Upper lobe of left lung (tissue), 6 donors: ENCODE measurements around the gene APOC3. TPM values are rescaled to one million over a fixed set of nuclear protein-coding genes. Genes with fewer than 3 reads are reported as not detected.

Experiments used
- ATAC-seq, 2 donors: fragments of 200-7000 bp; cut with Tn5 transposase; one replicate each; pipeline ENCODE4 v1.9.1; 2022; ENCODE audit warnings: mild to moderate bottlenecking in 2 of 2, moderate library complexity in 2 of 2; ENCODE audit not compliant: low FRiP score in 2 of 2
- DNase-seq, 2 donors: peaks; one replicate each; pipeline ENCODE4 v3.0.0-alpha.2; 2019 to 2020
- H3K27ac ChIP-seq, 4 donors: fragments of 200-600 bp; sonication (generic); one replicate each; pipeline ENCODE4 v1.5.1; 2016 to 2019
- H3K27me3 ChIP-seq, 4 donors: fragments of 200-600 bp; sonication (generic); one replicate each; pipeline ENCODE4 v1.5.1; 2017 to 2019
- H3K36me3 ChIP-seq, 4 donors: fragments of 200-600 bp; sonication (generic); one replicate each; pipeline ENCODE4 v1.5.1; 2016 to 2019
- H3K4me1 ChIP-seq, 4 donors: fragments of 200-600 bp; sonication (generic); one replicate each; pipeline ENCODE4 v1.5.1; 2018 to 2019
- H3K4me3 ChIP-seq, 4 donors: fragments of 200-600 bp; sonication (generic); one replicate each; pipeline ENCODE4 v1.5.1; 2017 to 2019; ENCODE audit warnings: mild to moderate bottlenecking in 2 of 4, moderate library complexity in 1 of 4
- H3K9me3 ChIP-seq, 4 donors: fragments of 200-600 bp; sonication (generic); one replicate each; pipeline ENCODE4 v1.5.1; 2018 to 2019
- EP300 ChIP-seq, 4 donors: sonication (generic); formaldehyde crosslinking; IDR thresholded peaks; one replicate each; pipeline ENCODE4 v1.5.1; 2017; ENCODE audit warnings: antibody characterized with exemption in 4 of 4, control low read depth in 2 of 4
- POLR2A ChIP-seq, 4 donors: fragments of 450-650 bp; IDR thresholded peaks; one replicate each; pipeline ENCODE4 v1.5.1; 2016 to 2017; ENCODE audit warnings: antibody characterized with exemption in 4 of 4, mild to moderate bottlenecking in 2 of 4
- POLR2AphosphoS5 ChIP-seq, 2 donors: sonication (generic); formaldehyde crosslinking; IDR thresholded peaks; one replicate each; pipeline ENCODE4 v1.5.1; 2017; ENCODE audit warnings: antibody characterized with exemption in 2 of 2
- WGBS, 2 donors: methylation state at CpG; one replicate each; pipeline ENCODE4 v1.1.5; 2017 to 2018; 5-methylcytosine and 5-hydroxymethylcytosine counted together
- total RNA-seq, 6 donors: library from RNA; depleted of rRNA in 4 of 6; stranded (reverse); fragments of >200 nt in 4 of 6; gene quantifications; one replicate each; pipeline versions ENCODE4 v1.1.0 to v1.2.1, GENCODE V29; 2016 to 2021
- TF ChIP-seq, protein P1 (sequence below), 6 experiments: fragments of 450-650 bp in 4 of 6; fragments of 200-600 bp in 2 of 6; sonication (generic) in 2 of 6; IDR thresholded peaks; one replicate each; pipeline ENCODE4 v1.5.1; 2016 to 2019; ENCODE audit warnings: antibody characterized with exemption in 6 of 6
- donor health status: DM: no; HTN: no; CAD: no; lungs with moderate emphysema.
- donor health status: DM: no; HTN: yes; CAD: no; lungs with severe emphysema.

The APOC3 gene
- total RNA-seq, 6 donors from 2014 or later = 3.7 to 4.4 TPM; not detected in 4

DNA sequence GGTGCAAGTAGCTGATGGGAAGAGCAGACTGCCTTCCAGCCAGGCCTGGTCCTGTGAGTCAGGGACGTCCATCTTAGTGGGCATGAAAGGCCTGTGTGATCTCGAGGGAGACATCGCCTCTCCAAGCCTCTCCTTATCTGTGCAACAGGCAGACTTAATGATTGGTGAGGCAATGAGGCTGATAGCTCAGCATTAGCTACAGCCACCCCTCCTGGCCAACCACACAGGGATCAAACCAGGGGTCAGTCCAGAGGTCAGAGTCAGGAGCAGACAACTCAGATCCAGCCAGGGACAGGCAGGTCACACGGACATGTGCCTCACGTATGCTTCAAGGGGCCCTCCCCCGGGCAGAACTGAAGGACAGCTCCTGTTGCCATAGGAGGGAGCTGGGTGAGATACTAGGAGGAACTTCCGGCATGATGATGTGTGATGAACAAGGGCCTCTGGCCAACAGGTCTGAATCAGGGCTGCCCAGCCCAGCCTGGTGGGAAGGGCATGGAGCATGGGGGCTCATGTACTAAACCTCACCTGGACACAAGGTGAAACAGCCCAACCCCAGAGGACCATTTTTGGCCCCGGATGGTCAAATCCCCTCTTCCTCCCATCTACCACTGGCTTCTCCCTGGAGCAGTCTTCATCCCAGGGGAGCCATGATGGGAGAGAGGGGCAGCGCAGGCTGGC, 2.8 kb upstream of the APOC3 start:
- DNase-seq = peak in 1 of 2 donors; percentile 2
- Histone ChIP-seq H3K4me1 (peaks cover 0 to 4% (median 1%) of the 10 kb centered on the region in 4 donors), H3K4me3 (no peak overlapping the region), H3K27me3 (no peaks in the 10 kb centered on the region), H3K36me3 (no peaks in the 10 kb centered on the region), H3K27ac (no peak overlapping the region), H3K9me3 (no peaks in the 10 kb centered on the region)
- no peak for ATAC-seq
- TF ChIP-seq POLR2A (IDR thresholded peaks at IDR 0.05) = no peak
- TF ChIP-seq POLR2AphosphoS5 (IDR thresholded peaks at IDR 0.05) = no peak
- TF ChIP-seq, protein P1, sequence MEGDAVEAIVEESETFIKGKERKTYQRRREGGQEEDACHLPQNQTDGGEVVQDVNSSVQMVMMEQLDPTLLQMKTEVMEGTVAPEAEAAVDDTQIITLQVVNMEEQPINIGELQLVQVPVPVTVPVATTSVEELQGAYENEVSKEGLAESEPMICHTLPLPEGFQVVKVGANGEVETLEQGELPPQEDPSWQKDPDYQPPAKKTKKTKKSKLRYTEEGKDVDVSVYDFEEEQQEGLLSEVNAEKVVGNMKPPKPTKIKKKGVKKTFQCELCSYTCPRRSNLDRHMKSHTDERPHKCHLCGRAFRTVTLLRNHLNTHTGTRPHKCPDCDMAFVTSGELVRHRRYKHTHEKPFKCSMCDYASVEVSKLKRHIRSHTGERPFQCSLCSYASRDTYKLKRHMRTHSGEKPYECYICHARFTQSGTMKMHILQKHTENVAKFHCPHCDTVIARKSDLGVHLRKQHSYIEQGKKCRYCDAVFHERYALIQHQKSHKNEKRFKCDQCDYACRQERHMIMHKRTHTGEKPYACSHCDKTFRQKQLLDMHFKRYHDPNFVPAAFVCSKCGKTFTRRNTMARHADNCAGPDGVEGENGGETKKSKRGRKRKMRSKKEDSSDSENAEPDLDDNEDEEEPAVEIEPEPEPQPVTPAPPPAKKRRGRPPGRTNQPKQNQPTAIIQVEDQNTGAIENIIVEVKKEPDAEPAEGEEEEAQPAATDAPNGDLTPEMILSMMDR (IDR thresholded peaks at IDR 0.05) = no peak
- TF ChIP-seq EP300 (IDR thresholded peaks at IDR 0.05) = no peak
- WGBS, 2 donors = 78 to 95% methylated on average over 4 to 9 of the region's 9 CpGs

DNA sequence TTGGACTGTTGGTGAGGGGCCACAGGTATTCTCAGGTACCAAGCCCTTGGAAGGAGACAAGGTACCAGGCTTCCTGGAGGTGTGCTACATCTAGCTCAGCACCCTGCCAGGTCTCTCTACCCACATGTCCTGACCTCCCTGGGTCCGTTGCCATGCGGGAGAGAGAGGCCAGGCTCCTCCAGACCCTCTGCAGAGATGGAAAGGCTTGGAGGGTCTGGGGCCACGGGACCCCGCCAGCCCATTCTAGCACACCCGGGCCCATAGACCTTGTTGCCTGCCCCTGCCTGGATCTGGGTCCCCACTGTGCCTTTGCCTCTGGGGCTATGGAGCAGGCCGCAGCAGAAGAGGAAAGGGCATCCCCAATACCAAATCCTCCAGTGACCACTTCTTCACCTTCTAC, 2.2 kb upstream of the APOC3 start:
- WGBS, 2 donors = 90 to 93% methylated on average over 2 to 6 of the region's 6 CpGs

DNA sequence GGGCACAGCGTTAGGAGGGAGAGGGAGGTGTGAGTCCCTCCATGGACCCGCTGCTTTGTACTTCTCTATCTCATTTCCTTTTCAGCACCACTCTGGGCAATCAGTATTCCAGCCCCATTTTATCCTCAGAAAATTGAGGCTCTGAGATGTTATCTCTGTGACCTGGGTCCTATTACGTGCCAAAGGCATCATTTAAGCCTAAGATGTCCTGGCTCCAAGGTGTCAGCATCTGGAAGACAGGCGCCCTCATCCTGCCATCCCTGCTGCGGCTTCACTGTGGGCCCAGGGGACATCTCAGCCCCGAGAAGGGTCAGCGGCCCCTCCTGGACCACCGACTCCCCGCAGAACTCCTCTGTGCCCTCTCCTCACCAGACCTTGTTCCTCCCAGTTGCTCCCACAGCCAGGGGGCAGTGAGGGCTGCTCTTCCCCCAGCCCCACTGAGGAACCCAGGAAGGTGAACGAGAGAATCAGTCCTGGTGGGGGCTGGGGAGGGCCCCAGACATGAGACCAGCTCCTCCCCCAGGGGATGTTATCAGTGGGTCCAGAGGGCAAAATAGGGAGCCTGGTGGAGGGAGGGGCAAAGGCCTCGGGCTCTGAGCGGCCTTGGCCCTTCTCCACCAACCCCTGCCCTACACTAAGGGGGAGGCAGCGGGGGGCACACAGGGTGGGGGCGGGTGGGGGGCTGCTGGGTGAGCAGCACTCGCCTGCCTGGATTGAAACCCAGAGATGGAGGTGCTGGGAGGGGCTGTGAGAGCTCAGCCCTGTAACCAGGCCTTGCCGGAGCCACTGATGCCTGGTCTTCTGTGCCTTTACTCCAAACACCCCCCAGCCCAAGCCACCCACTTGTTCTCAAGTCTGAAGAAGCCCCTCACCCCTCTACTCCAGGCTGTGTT, 829 bp upstream of the APOC3 start:
- no peaks in the 10 kb centered on the region for H3K9me3 ChIP-seq
- no peak for DNase-seq
- ATAC-seq = no peak
- WGBS, 2 donors = 75 to 78% methylated on average over 9 to 16 of the region's 16 CpGs
- no peaks in the 10 kb centered on the region for H3K36me3 ChIP-seq
- H3K27me3 ChIP-seq = no peaks in the 10 kb centered on the region
- no peak overlapping the region for H3K4me3 ChIP-seq
- no peak overlapping the region for H3K27ac ChIP-seq
- peaks cover 0 to 8% (median 4%) of the 10 kb centered on the region in 4 donors for H3K4me1 ChIP-seq
- TF ChIP-seq, protein P1 (IDR thresholded peaks at IDR 0.05) = no peak
- no peak for TF ChIP-seq POLR2A (IDR thresholded peaks at IDR 0.05)
- no peak for TF ChIP-seq POLR2AphosphoS5 (IDR thresholded peaks at IDR 0.05)
- TF ChIP-seq EP300 (IDR thresholded peaks at IDR 0.05) = no peak

More for the DNA sequence above, 2.2 kb upstream of the APOC3 start:
- DNase-seq = no peak
- no peak for TF ChIP-seq POLR2AphosphoS5 (IDR thresholded peaks at IDR 0.05)
- TF ChIP-seq EP300 (IDR thresholded peaks at IDR 0.05) = no peak
- TF ChIP-seq, protein P1 (IDR thresholded peaks at IDR 0.05) = no peak
- TF ChIP-seq POLR2A (IDR thresholded peaks at IDR 0.05) = no peak
- H3K9me3 ChIP-seq = no peaks in the 10 kb centered on the region
- no peak overlapping the region for H3K27ac ChIP-seq
- ATAC-seq = no peak
- H3K27me3 ChIP-seq = no peaks in the 10 kb centered on the region
- no peak overlapping the region for H3K4me3 ChIP-seq
- peaks cover 0 to 7% (median 3%) of the 10 kb centered on the region in 4 donors for H3K4me1 ChIP-seq
- H3K36me3 ChIP-seq = no peaks in the 10 kb centered on the region

DNA sequence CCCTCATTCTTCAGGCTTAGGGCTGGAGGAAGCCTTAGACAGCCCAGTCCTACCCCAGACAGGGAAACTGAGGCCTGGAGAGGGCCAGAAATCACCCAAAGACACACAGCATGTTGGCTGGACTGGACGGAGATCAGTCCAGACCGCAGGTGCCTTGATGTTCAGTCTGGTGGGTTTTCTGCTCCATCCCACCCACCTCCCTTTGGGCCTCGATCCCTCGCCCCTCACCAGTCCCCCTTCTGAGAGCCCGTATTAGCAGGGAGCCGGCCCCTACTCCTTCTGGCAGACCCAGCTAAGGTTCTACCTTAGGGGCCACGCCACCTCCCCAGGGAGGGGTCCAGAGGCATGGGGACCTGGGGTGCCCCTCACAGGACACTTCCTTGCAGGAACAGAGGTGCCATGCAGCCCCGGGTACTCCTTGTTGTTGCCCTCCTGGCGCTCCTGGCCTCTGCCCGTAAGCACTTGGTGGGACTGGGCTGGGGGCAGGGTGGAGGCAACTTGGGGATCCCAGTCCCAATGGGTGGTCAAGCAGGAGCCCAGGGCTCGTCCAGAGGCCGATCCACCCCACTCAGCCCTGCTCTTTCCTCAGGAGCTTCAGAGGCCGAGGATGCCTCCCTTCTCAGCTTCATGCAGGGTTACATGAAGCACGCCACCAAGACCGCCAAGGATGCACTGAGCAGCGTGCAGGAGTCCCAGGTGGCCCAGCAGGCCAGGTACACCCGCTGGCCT, 641 bp downstream of the APOC3 start:
- H3K9me3 ChIP-seq = no peaks in the 10 kb centered on the region
- no peak overlapping the region for H3K4me3 ChIP-seq
- H3K27me3 ChIP-seq = no peaks in the 10 kb centered on the region
- WGBS, 2 donors = 95 to 96% methylated on average over 11 to 15 of the region's 17 CpGs
- H3K4me1 ChIP-seq = peaks cover 9 to 16% (median 15%) of the 10 kb centered on the region in 4 donors
- no peak for ATAC-seq
- TF ChIP-seq EP300 (IDR thresholded peaks at IDR 0.05) = no peak
- TF ChIP-seq POLR2AphosphoS5 (IDR thresholded peaks at IDR 0.05) = no peak
- TF ChIP-seq POLR2A (IDR thresholded peaks at IDR 0.05) = no peak
- TF ChIP-seq, protein P1 (IDR thresholded peaks at IDR 0.05) = no peak
- H3K27ac ChIP-seq = no peak overlapping the region
- H3K36me3 ChIP-seq = no peaks in the 10 kb centered on the region
- DNase-seq = no peak
